ENCODE measurements around the gene TMED7.

TMED7 gene

GRCh38 chr5:115599502-115599901 lies 26.3 kb downstream of the TMED7 start:
- no peaks in the 10 kb centered on the region for H3F3A ChIP-seq (ENCODE audit: insufficient read depth, low read length)
- H3K9me2 ChIP-seq (ENCODE audit: low read depth, low read length) = no peaks in the 10 kb centered on the region
- peaks cover 20% of the 10 kb centered on the region for H3K4me1 ChIP-seq (ENCODE audit: insufficient read depth, low read length, severe bottlenecking)
- H3K9me3 ChIP-seq (ENCODE audit: low read length) = no peaks in the 10 kb centered on the region
- H3K4me3 ChIP-seq (ENCODE audit: low read depth, low read length, poor library complexity, severe bottlenecking) = no peak overlapping the region
- no peaks in the 10 kb centered on the region for H3K27me3 ChIP-seq (ENCODE audit: insufficient read depth, low read length)
- H3K27ac ChIP-seq (ENCODE audit: low read depth, low read length, poor library complexity, severe bottlenecking) = no peak overlapping the region
- H2AFZ ChIP-seq (ENCODE audit: low read length) = no peak overlapping the region
- no peaks in the 10 kb centered on the region for H3K79me2 ChIP-seq (ENCODE audit: insufficient read depth, low read length)
- TF ChIP-seq CTCF (IDR thresholded peaks at IDR 0.05; ENCODE audit: low read length) = no peak
- no peak for TF ChIP-seq EZH2 (IDR thresholded peaks at IDR 0.05; ENCODE audit: borderline replicate concordance, low read length)
- H3K4me2 ChIP-seq (ENCODE audit: low read length) = no peak overlapping the region
- H3K36me3 ChIP-seq (ENCODE audit: insufficient read depth, low read length) = no peaks in the 10 kb centered on the region
- H4K20me1 ChIP-seq (ENCODE audit: insufficient read depth, low read length) = no peaks in the 10 kb centered on the region
- no peak overlapping the region for H3K9ac ChIP-seq (ENCODE audit: low read length)

GRCh38 chr5:115594128-115595047 lies 31.4 kb downstream of the TMED7 start:
- Histone ChIP-seq H3K27me3 (ENCODE audit: insufficient read depth, low read length) (no peaks in the 10 kb centered on the region), H2AFZ (ENCODE audit: low read length) (no peak overlapping the region), H3K9ac (ENCODE audit: low read length) (no peak overlapping the region), H3K36me3 (ENCODE audit: insufficient read depth, low read length) (no peaks in the 10 kb centered on the region), H3K9me3 (ENCODE audit: low read length) (no peaks in the 10 kb centered on the region), H3K4me3 (ENCODE audit: low read depth, low read length, poor library complexity, severe bottlenecking) (no peak overlapping the region), H3K9me2 (ENCODE audit: low read depth, low read length) (no peaks in the 10 kb centered on the region), H3F3A (ENCODE audit: insufficient read depth, low read length) (no peaks in the 10 kb centered on the region), H3K4me2 (ENCODE audit: low read length) (no peak overlapping the region), H4K20me1 (ENCODE audit: insufficient read depth, low read length) (no peaks in the 10 kb centered on the region), H3K27ac (ENCODE audit: low read depth, low read length, poor library complexity, severe bottlenecking) (no peak overlapping the region), H3K79me2 (ENCODE audit: insufficient read depth, low read length) (no peaks in the 10 kb centered on the region), H3K4me1 (ENCODE audit: insufficient read depth, low read length, severe bottlenecking) (no peaks in the 10 kb centered on the region)
- TF ChIP-seq EZH2 (IDR thresholded peaks at IDR 0.05; ENCODE audit: borderline replicate concordance, low read length) (no peak), CTCF (IDR thresholded peaks at IDR 0.05; ENCODE audit: low read length) (no peak)

GRCh38 chr5:115589043-115589442 lies 36.8 kb downstream of the TMED7 start:
- Histone ChIP-seq H3K4me3 (ENCODE audit: low read depth, low read length, poor library complexity, severe bottlenecking) (no peak overlapping the region), H3K9me3 (ENCODE audit: low read length) (no peaks in the 10 kb centered on the region), H3K9ac (ENCODE audit: low read length) (no peak overlapping the region), H3K9me2 (ENCODE audit: low read depth, low read length) (no peaks in the 10 kb centered on the region), H3K27ac (ENCODE audit: low read depth, low read length, poor library complexity, severe bottlenecking) (no peak overlapping the region), H3K4me1 (ENCODE audit: insufficient read depth, low read length, severe bottlenecking) (no peaks in the 10 kb centered on the region), H3K4me2 (ENCODE audit: low read length) (no peak overlapping the region), H3F3A (ENCODE audit: insufficient read depth, low read length) (no peaks in the 10 kb centered on the region), H3K36me3 (ENCODE audit: insufficient read depth, low read length) (no peaks in the 10 kb centered on the region), H2AFZ (ENCODE audit: low read length) (no peak overlapping the region), H4K20me1 (ENCODE audit: insufficient read depth, low read length) (no peaks in the 10 kb centered on the region), H3K79me2 (ENCODE audit: insufficient read depth, low read length) (no peaks in the 10 kb centered on the region), H3K27me3 (ENCODE audit: insufficient read depth, low read length) (no peaks in the 10 kb centered on the region)
- no peak for TF ChIP-seq EZH2 (IDR thresholded peaks at IDR 0.05; ENCODE audit: borderline replicate concordance, low read length)
- TF ChIP-seq CTCF (IDR thresholded peaks at IDR 0.05; ENCODE audit: low read length) = no peak
